GM18507 (cell line): ENCODE data around the gene TRMT61A.

Experiments
- DNase-seq: peaks from one replicate; pipeline ENCODE4 v3.0.0; 2011; ENCODE audit warnings: low read depth; ENCODE audit not compliant: insufficient read length; ENCODE audit errors: extremely low spot score
- FAIRE-seq: peaks from 2 replicates; lab custom pipeline; 2011; peaks lifted over from hg19 to GRCh38; lab: Jason Lieb, UNC

TRMT61A gene

GRCh38 chr14:103543721-103544387, 14.9 kb downstream of the TRMT61A start:
- FAIRE-seq (no peak), DNase-seq (no peak)

- no peak for FAIRE-seq
- DNase-seq: no peak
Observed at GRCh38 chr14:103544388-103545218, 15.6 kb downstream of the TRMT61A start.

GRCh38 chr14:103545219-103545914, 16.4 kb downstream of the TRMT61A start:
- DNase-seq (no peak), FAIRE-seq (no peak)

GRCh38 chr14:103545915-103546651, 17.1 kb downstream of the TRMT61A start:
- no peak for DNase-seq
- FAIRE-seq: no peak

GRCh38 chr14:103546652-103547454, 17.9 kb downstream of the TRMT61A start:
- DNase-seq (peak; percentile 84), FAIRE-seq (peak; percentile 89)

GRCh38 chr14:103547455-103547940, 18.5 kb downstream of the TRMT61A start:
- FAIRE-seq: no peak
- no peak for DNase-seq

- no peak for FAIRE-seq
Observed at GRCh38 chr14:103547941-103548462, 19.0 kb downstream of the TRMT61A start.

GRCh38 chr14:103548463-103549351, 19.7 kb downstream of the TRMT61A start:
- no peak for DNase-seq
- FAIRE-seq: no peak

More at GRCh38 chr14:103547941-103548462, 19.0 kb downstream of the TRMT61A start:
- DNase-seq: no peak

- DNase-seq (no peak), FAIRE-seq (no peak)
Observed at GRCh38 chr14:103549361-103550311, 20.6 kb downstream of the TRMT61A start.

GRCh38 chr14:103550451-103551337, 21.7 kb downstream of the TRMT61A start:
- FAIRE-seq: no peak
- DNase-seq: no peak

GRCh38 chr14:103551338-103551762, 22.4 kb downstream of the TRMT61A start:
- FAIRE-seq: no peak
- no peak for DNase-seq

GRCh38 chr14:103552011-103552845, 23.2 kb downstream of the TRMT61A start:
- FAIRE-seq (no peak), DNase-seq (no peak)

GRCh38 chr14:103552846-103553210, 23.8 kb downstream of the TRMT61A start:
- no peak for FAIRE-seq

GRCh38 chr14:103555559-103556337, 26.8 kb downstream of the TRMT61A start:
- FAIRE-seq (no peak), DNase-seq (no peak)

More at GRCh38 chr14:103552846-103553210, 23.8 kb downstream of the TRMT61A start:
- DNase-seq: no peak
